Smooth muscle cell (in vitro differentiated cells): ENCODE data around the gene CHST10. TPM values are rescaled to one million over a fixed set of nuclear protein-coding genes. Genes with fewer than 3 reads are reported as not detected.

Experiments used
- DNase-seq: peaks from one replicate; lab custom pipeline; 2025; ENCODE audit not compliant: unreplicated experiment; lab: John Stamatoyannopoulos, UW
- H2AFZ ChIP-seq: fragments of 200-600 bp; sonication (generic); 2 replicates; pipeline ENCODE4 v1.6.0; 2016; ENCODE audit warnings: antibody characterized with exemption, low read depth, mild to moderate bottlenecking
- H3F3A ChIP-seq: fragments of 200-600 bp; sonication (generic); 2 replicates; pipeline ENCODE4 v1.6.0; 2017; ENCODE audit warnings: antibody characterized with exemption, low read depth
- H3K27ac ChIP-seq: fragments of 200-600 bp; sonication (generic); 2 replicates; pipeline ENCODE4 v1.5.1; 2016; ENCODE audit warnings: low read depth, mild to moderate bottlenecking
- H3K27me3 ChIP-seq: fragments of 200-600 bp; sonication (generic); 2 replicates; pipeline ENCODE4 v1.6.1; 2016; ENCODE audit warnings: low read depth, mild to moderate bottlenecking
- H3K36me3 ChIP-seq: fragments of 200-600 bp; sonication (generic); 2 replicates; pipeline ENCODE4 v1.5.1; 2016; ENCODE audit warnings: low read depth
- H3K4me1 ChIP-seq: fragments of 200-600 bp; sonication (generic); 2 replicates; pipeline ENCODE4 v1.5.1; 2016; ENCODE audit warnings: low read depth
- H3K4me2 ChIP-seq: fragments of 200-600 bp; sonication (generic); 2 replicates; pipeline ENCODE4 v1.6.0; 2016; ENCODE audit warnings: mild to moderate bottlenecking
- H3K4me3 ChIP-seq: fragments of 200-600 bp; sonication (generic); 2 replicates; pipeline ENCODE4 v1.5.1; 2016; ENCODE audit warnings: mild to moderate bottlenecking
- H3K79me2 ChIP-seq: fragments of 200-600 bp; sonication (generic); 2 replicates; pipeline ENCODE4 v1.6.0; 2016; ENCODE audit warnings: low read depth, mild to moderate bottlenecking
- H3K9ac ChIP-seq: fragments of 200-600 bp; sonication (generic); 2 replicates; pipeline ENCODE4 v1.6.0; 2016; ENCODE audit warnings: low read depth
- H3K9me3 ChIP-seq: fragments of 200-600 bp; sonication (generic); replicated peaks from 2 replicates; pipeline ENCODE4 v1.5.1; 2016; ENCODE audit warnings: low read depth
- H4K20me1 ChIP-seq: fragments of 200-600 bp; sonication (generic); 2 replicates; pipeline ENCODE4 v1.6.0; 2016; ENCODE audit warnings: low read depth
- WGBS: methylation state at CpG from one replicate; pipeline ENCODE4 v1.1.7; 2016; ENCODE audit warnings: low lambda C conversion rate; 5-methylcytosine and 5-hydroxymethylcytosine counted together
- polyA plus RNA-seq: library from polyadenylated mRNA; unstranded; fragments of >200 nt; fragmentation: Nextera tagmentation; extraction: Ambion mirVana; gene quantifications from 2 replicates; pipeline ENCODE4 v1.2.1, GENCODE V29; 2016
- total RNA-seq: library from RNA; depleted of rRNA; stranded (reverse); fragments of >200 nt; gene quantifications from 2 replicates; pipeline ENCODE4 v1.2.3, GENCODE V29; 2014
- TF ChIP-seq, protein P1 (sequence below): fragments of 200-600 bp; sonication (generic); IDR thresholded peaks from 2 replicates; pipeline ENCODE4 v1.5.1; 2017; ENCODE audit warnings: borderline replicate concordance, mild to moderate bottlenecking, antibody characterized with exemption; ENCODE audit not compliant: insufficient read depth, poor library complexity, severe bottlenecking

The CHST10 gene
- total and polyA plus RNA-seq, 2 experiments from 2014 or later: 8.9 to 9.5 TPM

DNA sequence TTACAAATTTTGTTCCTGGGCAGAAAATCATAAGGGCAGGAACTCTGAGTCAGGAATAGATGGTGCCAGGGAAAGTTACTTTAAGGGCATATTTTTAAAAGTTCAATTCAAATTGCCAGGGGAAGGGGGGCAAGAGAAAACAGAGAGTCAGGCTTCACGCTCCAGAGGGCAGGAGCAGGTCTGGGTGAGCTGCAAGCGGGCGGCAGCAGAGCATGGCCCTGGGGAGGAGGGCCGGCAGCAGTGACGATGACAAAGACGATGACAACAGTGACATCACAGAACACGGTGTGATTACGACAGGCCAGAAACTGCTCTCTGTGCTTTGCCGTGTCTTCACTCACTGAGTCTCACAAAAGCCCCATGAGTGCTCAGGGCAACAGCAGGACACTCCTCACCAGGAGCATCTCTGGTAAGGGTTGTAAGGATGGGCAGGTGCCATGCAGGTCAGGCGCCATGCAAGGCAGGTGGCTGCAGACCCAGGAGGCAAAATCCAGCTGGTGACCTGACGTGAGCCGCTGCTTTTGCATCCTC is 23.3 kb downstream of the CHST10 start:
- Histone ChIP-seq H3K79me2 (no peaks in the 10 kb centered on the region), H3K27me3 (no peaks in the 10 kb centered on the region), H3K27ac (no peak overlapping the region), H3K4me2 (no peak overlapping the region), H3K4me3 (no peak overlapping the region), H3K9me3 (no peaks in the 10 kb centered on the region), H3F3A (no peaks in the 10 kb centered on the region), H3K36me3 (no peaks in the 10 kb centered on the region), H3K4me1 (no peaks in the 10 kb centered on the region), H3K9ac (no peak overlapping the region), H4K20me1 (no peaks in the 10 kb centered on the region), H2AFZ (no peak overlapping the region)
- no peak for DNase-seq
- WGBS: 97% methylated on average over 11 of the region's 12 CpGs
- TF ChIP-seq, protein P1, sequence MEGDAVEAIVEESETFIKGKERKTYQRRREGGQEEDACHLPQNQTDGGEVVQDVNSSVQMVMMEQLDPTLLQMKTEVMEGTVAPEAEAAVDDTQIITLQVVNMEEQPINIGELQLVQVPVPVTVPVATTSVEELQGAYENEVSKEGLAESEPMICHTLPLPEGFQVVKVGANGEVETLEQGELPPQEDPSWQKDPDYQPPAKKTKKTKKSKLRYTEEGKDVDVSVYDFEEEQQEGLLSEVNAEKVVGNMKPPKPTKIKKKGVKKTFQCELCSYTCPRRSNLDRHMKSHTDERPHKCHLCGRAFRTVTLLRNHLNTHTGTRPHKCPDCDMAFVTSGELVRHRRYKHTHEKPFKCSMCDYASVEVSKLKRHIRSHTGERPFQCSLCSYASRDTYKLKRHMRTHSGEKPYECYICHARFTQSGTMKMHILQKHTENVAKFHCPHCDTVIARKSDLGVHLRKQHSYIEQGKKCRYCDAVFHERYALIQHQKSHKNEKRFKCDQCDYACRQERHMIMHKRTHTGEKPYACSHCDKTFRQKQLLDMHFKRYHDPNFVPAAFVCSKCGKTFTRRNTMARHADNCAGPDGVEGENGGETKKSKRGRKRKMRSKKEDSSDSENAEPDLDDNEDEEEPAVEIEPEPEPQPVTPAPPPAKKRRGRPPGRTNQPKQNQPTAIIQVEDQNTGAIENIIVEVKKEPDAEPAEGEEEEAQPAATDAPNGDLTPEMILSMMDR: no peak

DNA sequence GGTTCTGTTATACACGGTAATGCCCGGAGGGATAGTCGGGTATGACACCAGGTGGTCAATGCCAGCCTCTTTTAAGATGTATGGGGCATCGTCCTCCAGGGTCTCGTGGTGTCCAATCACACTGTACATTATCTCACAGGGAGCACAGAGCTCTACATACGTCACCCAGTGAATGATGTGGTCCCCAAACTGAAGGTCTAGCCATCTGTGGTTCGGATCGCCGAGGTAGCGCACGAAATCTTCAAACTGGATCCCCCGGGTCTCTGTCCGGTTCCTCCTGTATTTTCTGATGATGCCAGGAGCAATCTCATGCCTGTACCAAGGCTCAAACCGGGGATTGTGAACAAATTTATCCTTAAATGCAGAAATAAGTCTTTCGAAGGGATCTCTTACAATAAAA is 24.1 kb downstream of the CHST10 start:
- Histone ChIP-seq H3K27me3 (no peaks in the 10 kb centered on the region), H3K27ac (no peak overlapping the region), H3K4me1 (no peaks in the 10 kb centered on the region), H3K79me2 (no peaks in the 10 kb centered on the region), H3K36me3 (no peaks in the 10 kb centered on the region), H2AFZ (no peak overlapping the region), H3K9ac (no peak overlapping the region), H3K4me2 (no peak overlapping the region), H3K9me3 (no peaks in the 10 kb centered on the region), H4K20me1 (no peaks in the 10 kb centered on the region), H3F3A (no peaks in the 10 kb centered on the region), H3K4me3 (no peak overlapping the region)
- DNase-seq: no peak
- 99% methylated on average over 15 of the region's 15 CpGs for WGBS
- TF ChIP-seq, protein P1: no peak

DNA sequence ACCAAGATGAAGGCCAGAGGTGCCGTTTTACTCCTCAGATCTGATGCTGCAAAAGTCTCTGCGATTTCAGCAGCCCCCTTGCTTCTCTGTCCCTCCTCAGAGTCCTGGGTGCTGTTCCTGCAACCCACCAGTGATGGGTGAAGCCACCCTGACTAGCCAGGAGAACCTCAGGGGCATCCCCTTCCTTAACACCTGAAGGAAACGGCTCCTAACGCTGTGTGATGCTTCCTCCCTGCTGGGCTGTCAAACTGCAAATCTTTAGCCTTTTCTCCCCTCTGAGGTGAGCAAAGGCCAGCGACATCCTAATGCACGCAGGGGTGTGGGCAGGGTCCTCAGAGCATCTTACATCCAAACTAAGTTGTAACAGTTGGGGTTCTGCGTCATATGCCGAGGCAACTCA is 24.8 kb downstream of the CHST10 start:
- H4K20me1 ChIP-seq: no peaks in the 10 kb centered on the region
- no peaks in the 10 kb centered on the region for H3K9me3 ChIP-seq
- H3K36me3 ChIP-seq: no peaks in the 10 kb centered on the region
- H3K9ac ChIP-seq: no peak overlapping the region
- no peak for DNase-seq
- no peak overlapping the region for H3K4me3 ChIP-seq
- H3F3A ChIP-seq: no peaks in the 10 kb centered on the region
- no peaks in the 10 kb centered on the region for H3K79me2 ChIP-seq
- 97% methylated on average over 8 of the region's 8 CpGs for WGBS
- H2AFZ ChIP-seq: no peak overlapping the region
- no peak overlapping the region for H3K27ac ChIP-seq
- no peaks in the 10 kb centered on the region for H3K27me3 ChIP-seq
- H3K4me2 ChIP-seq: no peak overlapping the region
- no peaks in the 10 kb centered on the region for H3K4me1 ChIP-seq
- TF ChIP-seq, protein P1: no peak

DNA sequence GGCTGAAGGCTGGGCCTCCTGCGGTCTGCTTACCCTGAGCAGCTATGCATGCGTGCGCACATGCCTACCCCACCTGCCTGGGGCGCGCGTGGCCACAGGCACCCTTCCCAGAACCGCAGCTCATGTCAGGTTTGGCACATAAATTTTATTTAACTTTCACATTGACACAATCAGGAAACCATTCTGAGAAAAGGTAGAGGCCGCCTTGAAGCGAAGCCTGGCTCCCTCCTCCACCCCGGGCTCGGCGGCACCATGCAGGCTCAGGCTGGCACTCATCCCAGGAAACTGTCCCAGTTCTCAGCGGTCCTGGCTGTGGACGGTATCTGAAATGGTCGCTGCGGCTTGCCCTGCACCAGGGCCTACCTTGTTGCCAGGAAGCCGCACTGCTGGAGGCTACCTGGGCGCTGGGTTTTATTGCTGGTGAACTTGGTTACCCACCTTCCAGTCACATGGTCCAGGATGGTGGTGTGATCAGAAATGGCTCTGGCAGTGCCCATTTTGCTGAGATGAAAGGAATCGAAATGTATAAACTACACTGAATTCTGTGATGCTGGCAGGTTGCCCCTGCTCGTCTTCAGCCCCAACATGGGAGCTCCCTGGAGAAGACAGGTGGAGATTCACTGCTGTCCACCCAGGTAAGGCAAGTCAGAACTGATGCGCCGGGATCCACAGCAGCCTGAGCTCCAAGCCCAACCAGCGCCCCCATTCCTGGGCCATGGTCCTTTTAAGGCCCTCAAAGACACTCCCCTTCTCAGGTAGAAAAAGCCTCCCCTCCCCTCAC is 25.5 kb downstream of the CHST10 start:
- no peaks in the 10 kb centered on the region for H3F3A ChIP-seq
- H3K4me1 ChIP-seq: no peaks in the 10 kb centered on the region
- no peaks in the 10 kb centered on the region for H3K79me2 ChIP-seq
- no peaks in the 10 kb centered on the region for H3K27me3 ChIP-seq
- no peak overlapping the region for H3K27ac ChIP-seq
- TF ChIP-seq, protein P1: no peak
- H2AFZ ChIP-seq: no peak overlapping the region
- WGBS: 97% methylated on average over 23 of the region's 23 CpGs
- H3K4me2 ChIP-seq: no peak overlapping the region
- H3K4me3 ChIP-seq: no peak overlapping the region
- no peaks in the 10 kb centered on the region for H3K36me3 ChIP-seq
- no peaks in the 10 kb centered on the region for H3K9me3 ChIP-seq
- H4K20me1 ChIP-seq: no peaks in the 10 kb centered on the region
- no peak for DNase-seq
- no peak overlapping the region for H3K9ac ChIP-seq
